ENCODE measurements around the gene HSPA1A. TPM values are rescaled to one million over a fixed set of nuclear protein-coding genes. Genes with fewer than 3 reads are reported as not detected.
"Not testable (repeated sequence)": the region's sequence is repeated elsewhere in the genome, so short reads cannot be mapped to it uniquely, and the experiment has no call there.

Gene HSPA1A
- total RNA-seq, 1 experiment from 2014 or later: 51.2 TPM

DNA sequence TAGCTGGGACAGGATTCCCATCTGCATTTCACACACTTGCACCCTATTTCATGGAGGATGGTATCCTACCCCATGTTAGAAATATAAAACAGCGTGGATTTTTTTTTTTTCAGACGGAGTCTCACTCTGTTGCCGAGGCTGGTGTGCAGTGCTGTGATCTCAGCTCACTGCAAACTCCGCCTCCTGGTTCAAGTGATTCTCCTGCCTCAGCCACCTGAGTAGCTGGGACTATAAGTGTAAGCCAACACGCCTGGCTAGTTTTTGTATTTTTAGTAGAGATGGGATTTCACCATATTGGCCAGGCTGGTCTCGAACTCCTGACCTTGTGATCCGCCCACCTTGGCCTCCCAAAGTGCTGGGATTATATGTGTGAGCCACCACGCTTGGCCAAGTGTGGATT is 42.4 kb downstream of the HSPA1A start:
- DNase-seq; H3K4me3 Mint-ChIP-seq; H2BK12ac ChIP-seq (ENCODE audit: insufficient read length, low read depth, low read length): not testable (repeated sequence)

More for the DNA sequence above, 42.4 kb downstream of the HSPA1A start:
- H3K14ac ChIP-seq (ENCODE audit: insufficient read depth, low read length); H3K4me2 ChIP-seq (ENCODE audit: insufficient read depth, insufficient read length, low read length); H3K9me3 Mint-ChIP-seq; H3K18ac ChIP-seq (ENCODE audit: insufficient read length, low read depth, low read length); H3K4me1 Mint-ChIP-seq; H3K27me3 Mint-ChIP-seq (ENCODE audit: low read depth); H3K27ac ChIP-seq (ENCODE audit: insufficient read length, low read depth, low read length); H3K4ac ChIP-seq (ENCODE audit: low read depth, low read length); H3K79me2 ChIP-seq (ENCODE audit: insufficient read depth, low read length); H2BK5ac ChIP-seq (ENCODE audit: insufficient read length, low read length); H3K9ac ChIP-seq (ENCODE audit: extremely low read depth, insufficient read length, low read length); H3K23me2 ChIP-seq (ENCODE audit: insufficient read length, low read depth, low read length, poor library complexity, severe bottlenecking); H4K20me1 ChIP-seq (ENCODE audit: control insufficient read depth, insufficient read depth, insufficient read length); H2BK15ac ChIP-seq (ENCODE audit: low read depth, low read length); H3K27me3 ChIP-seq (ENCODE audit: insufficient read depth, low read length); H4K8ac ChIP-seq (replicated peaks; ENCODE audit: insufficient read length, low read depth, low read length); H3T11ph ChIP-seq (ENCODE audit: low read length); H3K56ac ChIP-seq (ENCODE audit: insufficient read length, low read depth, low read length); H2BK120ac ChIP-seq (ENCODE audit: low read depth, low read length, poor library complexity, severe bottlenecking); H3K9me3 ChIP-seq (ENCODE audit: control insufficient read depth, low read depth, low read length); H3K79me1 ChIP-seq (ENCODE audit: insufficient read depth, low read depth, low read length, poor library complexity, severe bottlenecking); H3K27ac Mint-ChIP-seq; H2AFZ ChIP-seq (ENCODE audit: low read length); H2BK20ac ChIP-seq (ENCODE audit: low read depth, low read length, poor library complexity, severe bottlenecking); H4K91ac ChIP-seq (ENCODE audit: insufficient read length, low read depth, low read length); H3K23ac ChIP-seq (ENCODE audit: insufficient read length, low read depth, low read length); H4K5ac ChIP-seq (ENCODE audit: insufficient read length, low read depth, low read length); H3K4me1 ChIP-seq (ENCODE audit: insufficient read depth, low read length); H2AK5ac ChIP-seq (ENCODE audit: insufficient read length, low read length): not testable (repeated sequence)
- WGBS (ENCODE audit: extremely low coverage, insufficient read length, low lambda C conversion rate): no CpG with 5 or more reads among the region's 8 CpGs
- H3K36me3 Mint-ChIP-seq (ENCODE audit: insufficient read depth in 1 of 3, low read depth in 3 of 3): peaks cover 14 to 39% (median 25%) of the 10 kb centered on the region in 3 experiments; a peak in 6 of 7 replicates
